AG10803 (cell line): ENCODE data around the gene MBNL2.
A peak's percentile ranks its signal among the peaks of the same experiment; 100 is the strongest.

Experiments
- DNase-seq: peaks from one replicate; pipeline ENCODE4 v3.0.0; 2010; ENCODE audit warnings: low read depth
- H3K4me3 ChIP-seq: 2 replicates; pipeline ENCODE4 v1.5.1; 2011; ENCODE audit warnings: mild to moderate bottlenecking, low read length, control low read depth
- CTCF ChIP-seq: conservative IDR thresholded peaks from 2 replicates; pipeline ENCODE4 v1.5.1; 2011; ENCODE audit warnings: mild to moderate bottlenecking, low read length, control low read depth, inconsistent platforms

Gene MBNL2

GRCh38 chr13:97379386-97379785, 157.3 kb downstream of the MBNL2 start:
- H3K4me3 ChIP-seq, result no peak overlapping the region
- no peak for DNase-seq
- TF ChIP-seq CTCF, result no peak

- TF ChIP-seq CTCF, result no peak
- DNase-seq, result no peak
- no peak overlapping the region for H3K4me3 ChIP-seq
Observed at GRCh38 chr13:97380696-97381095, 158.6 kb downstream of the MBNL2 start.

DNA sequence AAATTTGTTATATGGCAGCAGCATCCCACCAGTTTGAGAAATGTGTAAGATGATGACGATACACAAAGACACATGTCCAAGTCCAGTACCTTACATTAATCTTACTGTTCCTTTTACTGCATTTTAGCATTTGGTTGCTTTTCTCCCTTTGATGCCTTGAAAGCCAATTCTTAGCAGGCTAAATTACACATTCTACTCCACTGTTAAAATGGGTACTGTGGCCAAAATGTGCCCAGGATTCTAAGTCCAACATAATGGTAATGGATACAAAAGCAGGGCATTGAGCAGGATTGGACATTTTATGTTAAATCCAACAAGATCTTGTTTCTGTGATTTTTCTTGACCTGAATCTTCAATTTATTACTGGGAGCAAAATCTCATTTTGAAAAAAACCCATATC, 159.1 kb downstream of the MBNL2 start:
- DNase-seq, result no peak
- no peak for TF ChIP-seq CTCF
- no peak overlapping the region for H3K4me3 ChIP-seq

DNA sequence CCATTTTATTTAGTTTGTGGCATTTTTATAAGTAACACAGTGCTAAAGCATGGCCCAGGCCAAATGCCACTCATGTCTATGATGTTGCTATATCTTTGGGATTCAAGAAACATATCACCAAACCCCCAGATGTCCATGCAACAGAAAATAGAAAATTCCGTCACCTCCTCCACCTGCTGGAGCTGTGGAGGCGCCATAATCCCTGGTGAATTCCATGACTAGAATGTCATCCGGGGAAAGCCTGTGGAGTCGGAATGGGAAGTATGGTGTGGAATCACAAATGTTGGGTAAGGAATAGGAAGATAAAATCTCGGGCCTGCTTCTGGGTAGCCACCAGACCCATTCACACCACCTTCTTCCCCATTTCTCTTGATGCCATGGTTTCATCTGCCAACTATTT, 160.1 kb downstream of the MBNL2 start:
- DNase-seq, result no peak
- no peak overlapping the region for H3K4me3 ChIP-seq
- no peak for TF ChIP-seq CTCF

- no peak for DNase-seq
- TF ChIP-seq CTCF, result no peak
- H3K4me3 ChIP-seq, result no peak overlapping the region
Observed at GRCh38 chr13:97384371-97384770, 162.2 kb downstream of the MBNL2 start.

GRCh38 chr13:97385146-97385545, 163.0 kb downstream of the MBNL2 start:
- DNase-seq, result peak; percentile 78
- no peak for TF ChIP-seq CTCF
- no peak overlapping the region for H3K4me3 ChIP-seq

- DNase-seq, result peak; percentile 16
- H3K4me3 ChIP-seq, result no peak overlapping the region
- no peak for TF ChIP-seq CTCF
Observed at GRCh38 chr13:97385854-97386253, 163.7 kb downstream of the MBNL2 start.
